MCF 10A (cell line): ENCODE results near the gene SLC27A5. TPM values are rescaled to one million over a fixed set of nuclear protein-coding genes. Genes with fewer than 3 reads are reported as not detected.

ENCODE experiments used
- BruUV-seq: library from RNA; stranded (reverse); fragments of 400-500 nt; replicated peaks from 2 replicates; lab custom pipeline; 2021; lab: Mats Ljungman, UMichigan
- CTCF ChIA-PET: fragments of 300-600 bp; sonication (Branson Sonifier 250); formaldehyde crosslinking; extraction: SDS; loops from one replicate; lab custom pipeline; 2021; ENCODE audit warnings: antibody characterized with exemption, inconsistent platforms; lab: Yijun Ruan, JAX
- POLR2A ChIA-PET: fragments of 300-600, 350-650 bp; sonication (Branson Sonifier 250); formaldehyde crosslinking; extraction: SDS; loops from one replicate; lab custom pipeline; 2020; ENCODE audit warnings: antibody characterized with exemption, inconsistent platforms; lab: Yijun Ruan, JAX
- DNase-seq: peaks from one replicate; pipeline ENCODE4 v3.0.0-alpha.2; 2018; ENCODE audit not compliant: unreplicated experiment
- H3K27ac Mint-ChIP-seq: one replicate; pipeline ENCODE4 v1.8.0; 2022; ENCODE audit warnings: mild to moderate bottlenecking, low read depth, mixed read lengths; ENCODE audit not compliant: unreplicated experiment
- H3K27me3 Mint-ChIP-seq: one replicate; pipeline ENCODE4 v1.8.0; 2022; ENCODE audit warnings: mixed read lengths; ENCODE audit not compliant: insufficient read depth, unreplicated experiment
- H3K36me3 Mint-ChIP-seq: one replicate; pipeline ENCODE4 v1.8.0; 2022; ENCODE audit warnings: mild to moderate bottlenecking, moderate library complexity, mixed read lengths; ENCODE audit not compliant: insufficient read depth, unreplicated experiment
- H3K4me1 Mint-ChIP-seq: one replicate; pipeline ENCODE4 v1.8.0; 2022; ENCODE audit warnings: mixed read lengths; ENCODE audit not compliant: insufficient read depth, unreplicated experiment
- H3K4me3 Mint-ChIP-seq: one replicate; pipeline ENCODE4 v1.8.0; 2022; ENCODE audit warnings: mild to moderate bottlenecking, moderate library complexity, mixed read lengths; ENCODE audit not compliant: unreplicated experiment
- H3K9me3 Mint-ChIP-seq: one replicate; pipeline ENCODE4 v1.8.0; 2022; ENCODE audit warnings: mixed read lengths; ENCODE audit not compliant: unreplicated experiment
- CTCF ChIP-seq: fragments of 200-600 bp; IDR thresholded peaks from one replicate; pipeline ENCODE4 v1.8.0; 2022; ENCODE audit warnings: antibody characterized with exemption, mild to moderate bottlenecking; ENCODE audit not compliant: unreplicated experiment
- intact Hi-C: fragments of 100-400 bp; cut with micrococcal nuclease; formaldehyde crosslinking; loops from 2 replicates; pipeline ENCODE4 v1.14.1; 2022
- total RNA-seq: library from RNA; stranded (reverse); gene quantifications from 2 replicates; pipeline ENCODE4 v1.2.3, GENCODE V29; 2022

SLC27A5 gene
- total RNA-seq, 1 experiment from 2014 or later = 22.5 TPM

GRCh38 chr19:58550362-58551122, 38.8 kb upstream of the SLC27A5 start:
- intact Hi-C loops = no loop called here
- H3K9me3 Mint-ChIP-seq = no peaks in the 10 kb centered on the region
- no peak for TF ChIP-seq CTCF
- peaks cover 41% of the 10 kb centered on the region for H3K4me1 Mint-ChIP-seq
- H3K4me3 Mint-ChIP-seq = no peak overlapping the region
- no peaks in the 10 kb centered on the region for H3K27me3 Mint-ChIP-seq
- ChIA-PET CTCF (interaction anchor here (0.6 to 2.1 kb wide), 4 partner anchors 30 to 37 kb away, joined by 3 to 12 read pairs (median 6); partner anchors contain the start of gene ZBTB45), POLR2A (interaction anchor here (1.1 to 5.4 kb wide), 2 partner anchors 31 kb away, joined by 3 to 166 read pairs; partner anchors contain the start of gene ZBTB45)
- BruUV-seq = no TSS peak
- peak overlapping the region; percentile 46 for H3K27ac Mint-ChIP-seq
- DNase-seq = no peak
- peaks cover 97% of the 10 kb centered on the region for H3K36me3 Mint-ChIP-seq

GRCh38 chr19:58549664-58550361, 38.0 kb upstream of the SLC27A5 start:
- intact Hi-C loops = no loop called here
- H3K27me3 Mint-ChIP-seq = no peaks in the 10 kb centered on the region
- BruUV-seq = no TSS peak
- no peak for DNase-seq
- H3K9me3 Mint-ChIP-seq = no peaks in the 10 kb centered on the region
- no peak overlapping the region for H3K4me3 Mint-ChIP-seq
- peaks cover 91% of the 10 kb centered on the region for H3K36me3 Mint-ChIP-seq
- TF ChIP-seq CTCF = no peak
- ChIA-PET POLR2A (interaction anchor here (0.7 to 1.1 kb wide), 2 partner anchors 8 to 30 kb away, joined by 3 read pairs; partner anchors contain the start of gene ZBTB45), CTCF (interaction anchor here (0.6 to 2.1 kb wide), 2 partner anchors 30 to 36 kb away, joined by 3 to 12 read pairs; partner anchors contain the start of gene ZBTB45)
- H3K4me1 Mint-ChIP-seq = peaks cover 41% of the 10 kb centered on the region
- no peak overlapping the region for H3K27ac Mint-ChIP-seq

GRCh38 chr19:58548859-58549663, 37.3 kb upstream of the SLC27A5 start:
- no TSS peak for BruUV-seq
- H3K4me3 Mint-ChIP-seq = no peak overlapping the region
- H3K4me1 Mint-ChIP-seq = peaks cover 35% of the 10 kb centered on the region
- TF ChIP-seq CTCF = no peak
- intact Hi-C loops = no loop called here
- H3K9me3 Mint-ChIP-seq = no peaks in the 10 kb centered on the region
- no peak overlapping the region for H3K27ac Mint-ChIP-seq
- CTCF ChIA-PET = interaction anchor here (2.1 kb wide), 1 partner anchor 29 kb away, joined by 12 read pairs; the partner anchor contains the start of gene ZBTB45
- H3K27me3 Mint-ChIP-seq = no peaks in the 10 kb centered on the region
- DNase-seq = no peak
- H3K36me3 Mint-ChIP-seq = peaks cover 90% of the 10 kb centered on the region
- POLR2A ChIA-PET = interaction anchor here (0.7 to 1.1 kb wide), 2 partner anchors 9 to 29 kb away, joined by 3 read pairs; partner anchors contain the start of gene ZBTB45
